GM19239 (cell line): Measurements from ENCODE around the gene SLITRK3.
A peak's percentile ranks its signal among the peaks of the same experiment; 100 is the strongest.
"Not testable (repeated sequence)": the region's sequence is repeated elsewhere in the genome, so short reads cannot be mapped to it uniquely, and the experiment has no call there.

Experiments
- DNase-seq: peaks from one replicate; pipeline ENCODE4 v3.0.0; 2011; ENCODE audit warnings: low spot score; ENCODE audit not compliant: insufficient read length
- FAIRE-seq: peaks from 2 replicates; lab custom pipeline; 2011; peaks lifted over from hg19 to GRCh38; lab: Jason Lieb, UNC

Gene SLITRK3

GRCh38 chr3:165192610-165193192 is 3.5 kb downstream of the SLITRK3 start:
- FAIRE-seq = no peak
- DNase-seq = no peak

- no peak for FAIRE-seq
- no peak for DNase-seq
Measured at GRCh38 chr3:165191491-165191890, 4.7 kb downstream of the SLITRK3 start.

GRCh38 chr3:165188452-165188851 is 7.7 kb downstream of the SLITRK3 start:
- FAIRE-seq (no peak), DNase-seq (no peak)

- FAIRE-seq (peak; percentile 80), DNase-seq (peak; percentile 23)
Measured at GRCh38 chr3:165185707-165186327, 10.4 kb downstream of the SLITRK3 start.

GRCh38 chr3:165181556-165181955 is 14.6 kb downstream of the SLITRK3 start:
- DNase-seq = no peak
- no peak for FAIRE-seq

GRCh38 chr3:165170236-165170635 is 25.9 kb downstream of the SLITRK3 start:
- no peak for FAIRE-seq
- no peak for DNase-seq

- DNase-seq = no peak
Measured at GRCh38 chr3:165169368-165169767, 26.8 kb downstream of the SLITRK3 start.

GRCh38 chr3:165162883-165163282 is 33.3 kb downstream of the SLITRK3 start:
- FAIRE-seq (no peak), DNase-seq (no peak)

More at GRCh38 chr3:165169368-165169767, 26.8 kb downstream of the SLITRK3 start:
- FAIRE-seq = no peak

- no peak for DNase-seq
- no peak for FAIRE-seq
Measured at GRCh38 chr3:165159760-165160421, 36.3 kb downstream of the SLITRK3 start.

GRCh38 chr3:165158011-165158410 is 38.2 kb downstream of the SLITRK3 start:
- no peak for FAIRE-seq

GRCh38 chr3:165156757-165157420 is 39.3 kb downstream of the SLITRK3 start:
- FAIRE-seq (no peak), DNase-seq (no peak)

More at GRCh38 chr3:165158011-165158410, 38.2 kb downstream of the SLITRK3 start:
- DNase-seq = no peak

GRCh38 chr3:165148876-165149441 is 47.2 kb downstream of the SLITRK3 start:
- FAIRE-seq (no peak), DNase-seq (no peak)

GRCh38 chr3:165144271-165144670 is 51.9 kb downstream of the SLITRK3 start:
- no peak for DNase-seq
- no peak for FAIRE-seq

- FAIRE-seq, DNase-seq: not testable (repeated sequence)
Measured at GRCh38 chr3:165139918-165140317, 56.3 kb downstream of the SLITRK3 start.
